Neural cell (in vitro differentiated cells): Measurements from ENCODE around the gene USP7. TPM values are rescaled to one million over a fixed set of nuclear protein-coding genes. Genes with fewer than 3 reads are reported as not detected.

ENCODE experiments used
- H2AFZ ChIP-seq: fragments of 200-600, 300-800 bp; sonication (generic), shearing (Covaris generic); 2 replicates; pipeline ENCODE4 v1.6.0; 2014; ENCODE audit warnings: low read depth, mild to moderate bottlenecking, antibody characterized with exemption, low read length, moderate library complexity
- H3F3A ChIP-seq: fragments of 200-600 bp; shearing (Covaris generic); 2 replicates; pipeline ENCODE4 v1.6.1; 2016; ENCODE audit warnings: mild to moderate bottlenecking, moderate library complexity, mixed read lengths, antibody characterized with exemption, low read length; ENCODE audit not compliant: insufficient read depth, poor library complexity, severe bottlenecking
- H3K27ac ChIP-seq: fragments of 200-600, 300-800 bp; sonication (generic), shearing (Covaris generic); 2 replicates; pipeline ENCODE4 v1.5.1; 2014; ENCODE audit warnings: mild to moderate bottlenecking, low read length, moderate library complexity
- H3K27me3 ChIP-seq: fragments of 300-800, 200-600 bp; sonication (generic), shearing (Covaris generic); 2 replicates; pipeline ENCODE4 v1.6.0; 2014; ENCODE audit warnings: mild to moderate bottlenecking, low read depth, low read length, moderate library complexity; ENCODE audit not compliant: insufficient read depth
- H3K36me3 ChIP-seq: fragments of 300-800, 200-600 bp; sonication (generic), shearing (Covaris generic); 2 replicates; pipeline ENCODE4 v1.5.1; 2014; ENCODE audit warnings: mild to moderate bottlenecking, antibody characterized with exemption, low read length, moderate library complexity; ENCODE audit not compliant: insufficient read depth
- H3K4me2 ChIP-seq: fragments of 300-800, 200-600 bp; sonication (generic), shearing (Covaris generic); 2 replicates; pipeline ENCODE4 v1.6.0; 2014; ENCODE audit warnings: mild to moderate bottlenecking, low read length
- H3K4me3 ChIP-seq: fragments of 300-800, 200-600 bp; sonication (generic), shearing (Covaris generic); 2 replicates; pipeline ENCODE4 v1.5.1; 2014; ENCODE audit warnings: mild to moderate bottlenecking, low read length, moderate library complexity
- H3K79me2 ChIP-seq: fragments of 200-600 bp; shearing (Covaris generic); replicated peaks from 2 replicates; pipeline ENCODE4 v1.6.0; 2014; ENCODE audit warnings: mild to moderate bottlenecking, low read length, moderate library complexity; ENCODE audit not compliant: insufficient read depth
- H3K9ac ChIP-seq: fragments of 300-800, 200-600 bp; sonication (generic), shearing (Covaris generic); 2 replicates; pipeline ENCODE4 v1.6.1; 2016; ENCODE audit warnings: mild to moderate bottlenecking, low read length, mixed read lengths
- H3K9me2 ChIP-seq: fragments of 200-600 bp; shearing (Covaris generic); 2 replicates; pipeline ENCODE4 v1.6.1; 2016; ENCODE audit warnings: mild to moderate bottlenecking, low read length, mixed read lengths; ENCODE audit not compliant: insufficient read depth
- H3K9me3 ChIP-seq: fragments of 200-600, 300-800 bp; sonication (generic), shearing (Covaris generic); 2 replicates; pipeline ENCODE4 v1.6.1; 2016; ENCODE audit warnings: mild to moderate bottlenecking, mixed run types, low read length, moderate library complexity, mixed read lengths
- H4K20me1 ChIP-seq: fragments of 200-600 bp; shearing (Covaris generic); 2 replicates; pipeline ENCODE4 v1.6.1; 2016; ENCODE audit warnings: mild to moderate bottlenecking, mixed run types; ENCODE audit not compliant: insufficient read depth
- CTCF ChIP-seq: fragments of 450-650 bp; IDR thresholded peaks from 2 replicates; pipeline ENCODE4 v1.5.1; 2014; ENCODE audit warnings: antibody characterized with exemption, mild to moderate bottlenecking, moderate library complexity; ENCODE audit not compliant: poor library complexity, severe bottlenecking
- EP300 ChIP-seq: fragments of 450-650 bp; conservative IDR thresholded peaks from 2 replicates; pipeline ENCODE4 v1.6.1; 2014; ENCODE audit warnings: antibody characterized with exemption, mild to moderate bottlenecking, moderate library complexity; ENCODE audit not compliant: poor library complexity, severe bottlenecking
- EZH2 ChIP-seq: fragments of 200-600, 300-800 bp; shearing (Covaris generic), sonication (generic); IDR thresholded peaks from 2 replicates; pipeline ENCODE4 v1.6.1; 2014; ENCODE audit warnings: antibody characterized with exemption, low read length, borderline replicate concordance, mild to moderate bottlenecking; ENCODE audit not compliant: insufficient read depth, poor library complexity, severe bottlenecking
- MXI1 ChIP-seq: fragments of 450-650 bp; conservative IDR thresholded peaks from 2 replicates; pipeline ENCODE4 v1.6.1; 2014; ENCODE audit warnings: antibody characterized with exemption, mild to moderate bottlenecking; ENCODE audit not compliant: poor library complexity, severe bottlenecking
- POLR2AphosphoS5 ChIP-seq: IDR thresholded peaks from 2 replicates; pipeline ENCODE4 v1.6.1; 2012
- RAD21 ChIP-seq: fragments of 450-650 bp; conservative IDR thresholded peaks from 2 replicates; pipeline ENCODE4 v1.6.1; 2014; ENCODE audit warnings: antibody characterized with exemption, mild to moderate bottlenecking, moderate library complexity
- REST ChIP-seq: IDR thresholded peaks from 2 replicates; pipeline ENCODE4 v1.6.1; 2012; ENCODE audit warnings: borderline replicate concordance
- SMC3 ChIP-seq: fragments of 450-650 bp; conservative IDR thresholded peaks from 2 replicates; pipeline ENCODE4 v1.6.1; 2014; ENCODE audit warnings: antibody characterized with exemption, mild to moderate bottlenecking, moderate library complexity; ENCODE audit not compliant: poor library complexity
- TAF1 ChIP-seq: IDR thresholded peaks from 2 replicates; pipeline ENCODE4 v1.6.1; 2012; ENCODE audit warnings: low read depth
- polyA plus RNA-seq: library from polyadenylated mRNA; depleted of rRNA; stranded (reverse); fragments of >200 nt; gene quantifications from 2 replicates; pipeline ENCODE4 v1.2.3, GENCODE V29; 2014

Gene USP7
- polyA plus RNA-seq, 1 donor from 2014 or later, result 52.5 TPM

GRCh38 chr16:8853611-8854010 lies 110.1 kb downstream of the USP7 start:
- H3K9me2 ChIP-seq, result no peaks in the 10 kb centered on the region
- H3K79me2 ChIP-seq, result no peaks in the 10 kb centered on the region
- H3K9ac ChIP-seq, result no peak overlapping the region
- no peaks in the 10 kb centered on the region for H3K9me3 ChIP-seq
- H3F3A ChIP-seq, result no peaks in the 10 kb centered on the region
- TF ChIP-seq MXI1 (no peak), SMC3 (no peak), RAD21 (no peak), POLR2AphosphoS5 (no peak), TAF1 (no peak), EZH2 (no peak), EP300 (no peak), REST (no peak), CTCF (no peak)
- no peak overlapping the region for H2AFZ ChIP-seq
- no peak overlapping the region for H3K4me3 ChIP-seq
- no peaks in the 10 kb centered on the region for H3K27me3 ChIP-seq
- no peaks in the 10 kb centered on the region for H4K20me1 ChIP-seq
- H3K27ac ChIP-seq, result no peak overlapping the region
- H3K36me3 ChIP-seq, result peaks cover 6% of the 10 kb centered on the region
- H3K4me2 ChIP-seq, result no peak overlapping the region

- no peak overlapping the region for H3K4me2 ChIP-seq
- H3K27ac ChIP-seq, result no peak overlapping the region
- TF ChIP-seq REST (no peak), MXI1 (no peak), EZH2 (no peak), CTCF (no peak), EP300 (no peak), SMC3 (no peak), TAF1 (no peak), RAD21 (no peak), POLR2AphosphoS5 (no peak)
- H3F3A ChIP-seq, result no peaks in the 10 kb centered on the region
- H2AFZ ChIP-seq, result no peak overlapping the region
- H3K79me2 ChIP-seq, result no peaks in the 10 kb centered on the region
- H3K36me3 ChIP-seq, result peaks cover 2% of the 10 kb centered on the region
- H4K20me1 ChIP-seq, result no peaks in the 10 kb centered on the region
- H3K9me3 ChIP-seq, result no peaks in the 10 kb centered on the region
- H3K4me3 ChIP-seq, result no peak overlapping the region
- H3K9ac ChIP-seq, result no peak overlapping the region
- no peaks in the 10 kb centered on the region for H3K9me2 ChIP-seq
- H3K27me3 ChIP-seq, result no peaks in the 10 kb centered on the region
Observed at GRCh38 chr16:8853150-8853549, 110.6 kb downstream of the USP7 start.
